Nephron (organoid): ENCODE measurements around the gene VAV2.

Experiments used
- H3K27ac Mint-ChIP-seq, 3 experiments: 2 replicates each; pipeline ENCODE4 v1.8.0; 2020; ENCODE audit warnings: mixed read lengths in 3 of 3, mild to moderate bottlenecking in 2 of 3, moderate library complexity in 1 of 3
- H3K27me3 Mint-ChIP-seq: 2 replicates; pipeline ENCODE4 v1.8.0; 2021; ENCODE audit warnings: low read depth, mild to moderate bottlenecking, moderate library complexity, mixed read lengths
- H3K36me3 Mint-ChIP-seq: 2 replicates; pipeline ENCODE4 v1.8.0; 2020; ENCODE audit warnings: low read depth, mixed read lengths
- H3K4me1 Mint-ChIP-seq: 2 replicates; pipeline ENCODE4 v1.8.0; 2020; ENCODE audit warnings: mixed read lengths
- H3K4me3 Mint-ChIP-seq, 3 experiments: 2 replicates each; pipeline ENCODE4 v1.8.0; 2020; ENCODE audit warnings: mild to moderate bottlenecking in 3 of 3, mixed read lengths in 3 of 3, moderate library complexity in 2 of 3
- H3K9me3 Mint-ChIP-seq: 2 replicates; pipeline ENCODE4 v1.8.0; 2020; ENCODE audit warnings: mixed read lengths
- TF ChIP-seq, protein P1 (sequence below), 3 experiments: fragments of 200-600 bp; sonication (generic); IDR thresholded peaks; one replicate each; pipeline ENCODE4 v1.5.0; 2021; ENCODE audit warnings: antibody characterized with exemption in 3 of 3; ENCODE audit not compliant: unreplicated experiment in 3 of 3

The VAV2 gene

DNA sequence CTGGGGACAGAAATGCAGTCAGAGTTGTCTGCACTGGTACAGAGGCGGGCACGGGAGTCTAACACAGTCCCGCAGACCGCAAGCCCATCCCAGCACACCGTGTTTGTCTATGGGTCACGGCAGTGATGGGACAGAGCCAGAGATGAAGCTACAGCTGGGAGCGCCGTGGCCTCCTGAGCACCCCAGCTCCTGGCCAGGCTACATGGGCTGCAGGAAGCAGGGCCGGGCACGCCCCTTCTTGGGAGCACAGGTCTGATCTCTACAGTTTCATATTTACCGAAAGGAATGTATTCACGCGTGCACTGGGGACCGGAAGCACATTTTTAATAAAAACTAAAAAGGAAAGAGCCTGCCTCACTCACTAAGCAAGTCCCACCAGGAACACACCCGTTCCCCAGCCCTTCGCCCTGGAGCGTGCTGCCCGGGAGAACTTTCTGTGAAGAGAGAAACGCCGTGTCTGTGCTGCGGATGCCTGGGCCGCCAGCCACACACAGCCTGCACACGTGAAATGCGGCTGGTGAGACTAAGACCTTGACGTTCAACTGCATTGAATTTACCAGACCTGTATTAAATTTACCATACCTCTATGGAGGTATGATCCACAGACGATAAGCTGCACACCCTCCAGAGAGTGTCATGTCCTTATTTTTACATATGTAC is 81.1 kb downstream of the VAV2 start:
- Mint-ChIP-seq H3K9me3 (no peaks in the 10 kb centered on the region), H3K36me3 (no peaks in the 10 kb centered on the region), H3K27ac (no peak overlapping the region), H3K27me3 (peaks cover 3% of the 10 kb centered on the region), H3K4me3 (no peak overlapping the region), H3K4me1 (peaks cover 31% of the 10 kb centered on the region)
- TF ChIP-seq, protein P1, sequence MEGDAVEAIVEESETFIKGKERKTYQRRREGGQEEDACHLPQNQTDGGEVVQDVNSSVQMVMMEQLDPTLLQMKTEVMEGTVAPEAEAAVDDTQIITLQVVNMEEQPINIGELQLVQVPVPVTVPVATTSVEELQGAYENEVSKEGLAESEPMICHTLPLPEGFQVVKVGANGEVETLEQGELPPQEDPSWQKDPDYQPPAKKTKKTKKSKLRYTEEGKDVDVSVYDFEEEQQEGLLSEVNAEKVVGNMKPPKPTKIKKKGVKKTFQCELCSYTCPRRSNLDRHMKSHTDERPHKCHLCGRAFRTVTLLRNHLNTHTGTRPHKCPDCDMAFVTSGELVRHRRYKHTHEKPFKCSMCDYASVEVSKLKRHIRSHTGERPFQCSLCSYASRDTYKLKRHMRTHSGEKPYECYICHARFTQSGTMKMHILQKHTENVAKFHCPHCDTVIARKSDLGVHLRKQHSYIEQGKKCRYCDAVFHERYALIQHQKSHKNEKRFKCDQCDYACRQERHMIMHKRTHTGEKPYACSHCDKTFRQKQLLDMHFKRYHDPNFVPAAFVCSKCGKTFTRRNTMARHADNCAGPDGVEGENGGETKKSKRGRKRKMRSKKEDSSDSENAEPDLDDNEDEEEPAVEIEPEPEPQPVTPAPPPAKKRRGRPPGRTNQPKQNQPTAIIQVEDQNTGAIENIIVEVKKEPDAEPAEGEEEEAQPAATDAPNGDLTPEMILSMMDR (IDR thresholded peaks at IDR 0.05; ENCODE audit: unreplicated experiment in 3 of 3): no peak

DNA sequence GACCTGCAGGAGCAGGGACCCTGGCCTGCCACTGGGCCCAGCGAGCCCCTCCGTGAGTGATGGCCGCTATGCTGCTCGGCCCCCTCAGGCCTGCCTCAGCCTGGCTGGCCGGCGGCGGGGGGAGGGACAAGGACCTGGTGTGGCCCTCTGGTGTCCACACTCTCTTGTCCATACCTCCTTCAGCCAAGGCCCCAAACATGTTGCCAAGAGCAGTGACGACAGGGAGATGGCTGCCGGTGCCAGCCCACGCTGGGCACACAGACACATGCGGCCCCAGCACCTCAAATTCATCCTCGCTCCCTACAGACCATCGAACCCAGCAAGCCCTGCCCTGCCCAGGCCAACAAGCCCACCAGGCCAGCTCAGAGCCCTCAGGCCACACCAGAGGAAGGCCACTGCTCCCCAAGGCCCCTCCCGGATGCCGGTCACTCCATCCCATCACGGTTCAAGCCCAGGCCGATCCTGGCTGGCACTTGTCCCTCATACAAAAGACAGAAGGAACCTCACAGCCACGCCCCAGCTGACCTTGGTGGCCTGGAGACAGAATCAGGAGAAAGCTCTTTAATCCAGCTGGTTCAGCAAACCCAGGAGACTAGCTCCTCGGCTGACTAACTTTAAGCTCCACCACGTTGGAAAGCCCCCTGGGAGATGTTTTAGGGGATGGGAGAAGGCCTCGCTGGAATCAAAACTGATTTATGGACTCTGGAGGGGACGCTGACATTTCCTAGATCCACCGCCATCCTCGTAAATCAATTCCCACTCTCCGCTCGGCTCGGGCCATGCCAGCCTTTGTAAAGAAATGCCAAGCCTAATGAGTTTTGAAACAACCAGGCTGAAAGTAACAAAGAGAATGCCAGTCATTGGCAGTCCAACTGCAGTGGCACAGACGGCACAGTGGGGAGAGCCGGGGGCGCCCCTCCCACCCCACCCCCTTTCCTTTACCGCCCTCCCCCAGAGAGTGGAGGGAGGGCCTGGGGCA is 84.9 kb downstream of the VAV2 start:
- TF ChIP-seq, protein P1 (IDR thresholded peaks at IDR 0.05; ENCODE audit: unreplicated experiment in 3 of 3): no peak
- H3K4me1 Mint-ChIP-seq: peaks cover 21% of the 10 kb centered on the region
- no peaks in the 10 kb centered on the region for H3K9me3 Mint-ChIP-seq
- peaks cover 3% of the 10 kb centered on the region for H3K27me3 Mint-ChIP-seq
- H3K27ac Mint-ChIP-seq: no peak overlapping the region
- H3K4me3 Mint-ChIP-seq: no peak overlapping the region
- H3K36me3 Mint-ChIP-seq: no peaks in the 10 kb centered on the region

DNA sequence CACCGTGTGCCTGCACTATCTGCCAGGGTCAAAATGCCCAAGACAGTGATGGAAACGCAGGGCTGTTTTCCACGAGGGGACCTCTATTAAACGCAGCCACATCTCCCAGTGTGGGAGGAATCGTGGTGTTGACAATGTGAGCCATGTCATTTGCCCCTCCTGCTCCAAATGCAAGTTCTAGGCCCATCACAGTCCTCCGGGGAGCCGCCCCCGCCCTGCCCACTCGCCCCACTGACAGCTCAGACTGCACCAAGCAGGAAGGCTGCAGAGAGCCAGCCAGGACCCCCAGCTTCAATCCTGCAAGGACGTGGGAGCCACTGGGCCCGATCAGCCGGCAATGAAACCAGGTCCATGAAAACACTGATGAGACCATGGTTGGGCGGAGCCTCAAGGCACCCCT is 85.9 kb downstream of the VAV2 start:
- Mint-ChIP-seq H3K4me3 (no peak overlapping the region), H3K36me3 (no peaks in the 10 kb centered on the region), H3K27me3 (peaks cover 3% of the 10 kb centered on the region), H3K27ac (no peak overlapping the region), H3K9me3 (no peaks in the 10 kb centered on the region), H3K4me1 (peaks cover 21% of the 10 kb centered on the region)
- TF ChIP-seq, protein P1 (IDR thresholded peaks at IDR 0.05; ENCODE audit: unreplicated experiment in 3 of 3): no peak

DNA sequence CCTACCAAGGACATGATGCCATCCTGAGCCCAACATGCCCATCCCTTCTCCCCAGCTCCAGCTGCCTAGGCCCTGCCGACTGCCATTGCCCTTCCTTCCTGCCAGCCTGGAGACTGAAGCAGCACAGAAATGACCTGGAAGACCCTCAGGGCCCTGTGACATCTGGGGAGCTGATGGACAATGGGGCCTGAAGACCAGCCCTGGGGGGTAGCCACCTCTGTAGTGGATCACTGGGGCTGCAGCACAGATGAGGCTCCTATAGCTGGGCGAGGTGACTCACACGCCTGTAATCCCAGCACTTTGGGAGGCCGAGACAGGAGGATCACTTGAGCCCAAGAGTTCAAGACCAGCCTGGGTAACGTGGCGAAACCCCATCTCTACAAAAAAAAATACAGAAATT is 86.6 kb downstream of the VAV2 start:
- TF ChIP-seq, protein P1 (IDR thresholded peaks at IDR 0.05; ENCODE audit: unreplicated experiment in 3 of 3): no peak
- H3K27me3 Mint-ChIP-seq: no peaks in the 10 kb centered on the region
- H3K36me3 Mint-ChIP-seq: no peaks in the 10 kb centered on the region
- no peaks in the 10 kb centered on the region for H3K9me3 Mint-ChIP-seq
- H3K4me3 Mint-ChIP-seq: no peak overlapping the region
- peaks cover 16% of the 10 kb centered on the region for H3K4me1 Mint-ChIP-seq
- H3K27ac Mint-ChIP-seq: no peak overlapping the region

DNA sequence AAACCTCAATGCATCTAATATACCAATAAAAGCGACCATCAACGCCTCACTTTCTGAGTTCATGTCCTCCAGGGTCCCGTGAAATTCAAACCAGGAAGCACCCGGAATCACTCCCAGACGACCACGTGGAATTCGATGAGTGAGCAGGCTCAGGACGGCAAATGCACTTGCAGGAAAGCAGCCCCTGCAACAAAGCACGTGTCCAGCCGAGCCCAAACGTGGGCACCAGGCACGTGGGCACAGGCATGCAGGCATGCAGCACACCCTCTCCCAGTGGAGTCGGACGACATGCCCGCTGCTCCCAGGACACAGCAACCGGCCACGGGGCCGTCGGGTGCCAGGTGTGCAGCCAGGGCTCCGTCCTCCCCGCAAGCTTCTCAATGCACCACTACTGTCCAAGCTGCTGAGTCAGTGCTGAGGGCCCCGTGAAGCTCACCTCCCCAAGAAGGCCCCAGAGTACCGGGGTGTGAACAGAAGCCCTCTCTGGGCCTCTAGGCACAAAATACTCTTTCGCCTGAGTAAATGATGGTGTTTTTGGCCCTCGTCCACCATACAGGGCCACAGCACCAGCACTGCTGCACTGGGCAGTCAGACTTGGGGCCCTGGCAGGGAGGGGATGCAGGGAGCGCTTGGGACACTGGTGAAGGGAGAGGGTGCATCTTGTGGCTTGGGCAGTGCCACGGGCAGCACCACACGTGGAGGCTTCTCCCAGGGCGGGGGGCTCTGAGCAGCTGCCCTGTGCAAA is 87.6 kb downstream of the VAV2 start:
- Mint-ChIP-seq H3K27ac (peak overlapping the region; percentile 61 to 80 (median 66)), H3K4me1 (peaks cover 21% of the 10 kb centered on the region), H3K36me3 (no peaks in the 10 kb centered on the region), H3K27me3 (no peaks in the 10 kb centered on the region), H3K9me3 (no peaks in the 10 kb centered on the region), H3K4me3 (no peak overlapping the region)
- TF ChIP-seq, protein P1 (IDR thresholded peaks at IDR 0.05; ENCODE audit: unreplicated experiment in 3 of 3): no peak
